HFF-Myc (cell line): Measurements from ENCODE around the gene NTM.
"Not testable (repeated sequence)": the region's sequence is repeated elsewhere in the genome, so short reads cannot be mapped to it uniquely, and the experiment has no call there.

Experiments used
- DNase-seq: peaks from one replicate; pipeline ENCODE4 v3.0.0-alpha.2; 2011; ENCODE audit warnings: low read depth; ENCODE audit errors: extremely low read depth
- H3K4me3 ChIP-seq: replicated peaks from 2 replicates; pipeline ENCODE4 v1.5.1; 2011; ENCODE audit warnings: low read depth, mild to moderate bottlenecking, control low read depth, low read length
- TF ChIP-seq, protein P1 (sequence below): IDR thresholded peaks from 2 replicates; pipeline ENCODE4 v1.5.1; 2012; ENCODE audit warnings: mild to moderate bottlenecking, low read depth, low read length, control low read depth; ENCODE audit errors: missing control alignments

Gene NTM

DNA sequence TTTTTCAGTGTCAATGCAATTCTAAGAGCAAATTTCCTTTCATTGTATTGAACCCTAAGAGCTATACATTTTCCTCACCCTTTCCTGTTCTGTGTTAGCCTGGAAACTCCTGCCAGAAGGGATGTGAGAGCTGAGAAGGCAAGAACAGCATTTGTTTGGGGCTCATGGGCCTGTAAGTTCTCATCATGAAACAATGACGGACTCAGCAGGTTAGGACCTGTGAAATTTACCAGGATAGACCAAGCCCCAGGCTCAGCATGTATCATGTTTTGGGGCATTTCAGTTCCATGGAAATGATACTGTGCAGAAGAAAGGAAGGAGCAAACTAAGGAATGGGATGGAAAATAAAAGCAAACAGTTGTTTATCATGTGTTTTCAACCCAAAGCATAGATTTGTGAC, 41.6 kb downstream of the NTM start:
- no peak overlapping the region for H3K4me3 ChIP-seq
- TF ChIP-seq, protein P1, sequence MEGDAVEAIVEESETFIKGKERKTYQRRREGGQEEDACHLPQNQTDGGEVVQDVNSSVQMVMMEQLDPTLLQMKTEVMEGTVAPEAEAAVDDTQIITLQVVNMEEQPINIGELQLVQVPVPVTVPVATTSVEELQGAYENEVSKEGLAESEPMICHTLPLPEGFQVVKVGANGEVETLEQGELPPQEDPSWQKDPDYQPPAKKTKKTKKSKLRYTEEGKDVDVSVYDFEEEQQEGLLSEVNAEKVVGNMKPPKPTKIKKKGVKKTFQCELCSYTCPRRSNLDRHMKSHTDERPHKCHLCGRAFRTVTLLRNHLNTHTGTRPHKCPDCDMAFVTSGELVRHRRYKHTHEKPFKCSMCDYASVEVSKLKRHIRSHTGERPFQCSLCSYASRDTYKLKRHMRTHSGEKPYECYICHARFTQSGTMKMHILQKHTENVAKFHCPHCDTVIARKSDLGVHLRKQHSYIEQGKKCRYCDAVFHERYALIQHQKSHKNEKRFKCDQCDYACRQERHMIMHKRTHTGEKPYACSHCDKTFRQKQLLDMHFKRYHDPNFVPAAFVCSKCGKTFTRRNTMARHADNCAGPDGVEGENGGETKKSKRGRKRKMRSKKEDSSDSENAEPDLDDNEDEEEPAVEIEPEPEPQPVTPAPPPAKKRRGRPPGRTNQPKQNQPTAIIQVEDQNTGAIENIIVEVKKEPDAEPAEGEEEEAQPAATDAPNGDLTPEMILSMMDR, result no peak

DNA sequence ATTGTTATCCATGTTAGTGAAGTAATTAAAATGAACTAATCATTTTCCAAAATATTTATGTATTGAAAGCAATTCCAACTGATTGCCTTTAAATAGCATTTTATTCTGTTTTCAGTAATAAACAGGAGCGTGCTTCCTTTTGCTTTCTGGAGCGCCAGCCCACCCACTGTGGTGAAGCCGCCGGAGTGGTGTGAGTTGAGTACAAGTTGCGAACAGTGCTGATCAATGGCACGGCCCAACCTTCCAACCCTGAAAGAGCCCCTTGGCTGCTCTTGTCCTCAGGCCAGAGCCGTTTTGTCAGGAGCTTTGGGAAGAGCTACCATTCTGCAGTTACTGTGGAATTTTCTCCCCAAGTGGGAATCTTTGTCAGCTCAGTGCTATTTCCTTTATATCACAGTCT, 42.8 kb downstream of the NTM start:
- TF ChIP-seq, protein P1, result no peak
- no peak for DNase-seq
- H3K4me3 ChIP-seq, result no peak overlapping the region

More for the DNA sequence above, 41.6 kb downstream of the NTM start:
- DNase-seq, result no peak

DNA sequence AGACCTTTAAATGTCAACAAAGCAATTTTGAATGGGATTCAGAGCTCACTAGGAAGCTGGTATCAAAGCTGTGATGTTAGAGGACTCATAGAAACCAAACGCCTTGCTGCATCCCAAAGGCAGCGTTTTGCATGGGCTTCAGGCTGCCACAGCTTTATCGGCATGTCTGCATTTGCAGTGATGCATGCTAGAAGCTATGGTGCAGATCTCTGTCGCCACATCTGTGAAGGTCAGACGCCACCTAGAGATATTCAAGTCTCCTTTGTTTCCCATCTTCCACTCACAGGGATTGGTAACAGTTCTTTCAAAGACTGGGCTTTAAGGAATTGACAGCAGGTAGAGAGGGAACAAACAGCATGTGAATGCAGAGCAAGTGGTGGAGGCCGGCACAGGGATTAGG, 47.8 kb downstream of the NTM start:
- TF ChIP-seq, protein P1, result no peak
- DNase-seq, result no peak
- no peak overlapping the region for H3K4me3 ChIP-seq

DNA sequence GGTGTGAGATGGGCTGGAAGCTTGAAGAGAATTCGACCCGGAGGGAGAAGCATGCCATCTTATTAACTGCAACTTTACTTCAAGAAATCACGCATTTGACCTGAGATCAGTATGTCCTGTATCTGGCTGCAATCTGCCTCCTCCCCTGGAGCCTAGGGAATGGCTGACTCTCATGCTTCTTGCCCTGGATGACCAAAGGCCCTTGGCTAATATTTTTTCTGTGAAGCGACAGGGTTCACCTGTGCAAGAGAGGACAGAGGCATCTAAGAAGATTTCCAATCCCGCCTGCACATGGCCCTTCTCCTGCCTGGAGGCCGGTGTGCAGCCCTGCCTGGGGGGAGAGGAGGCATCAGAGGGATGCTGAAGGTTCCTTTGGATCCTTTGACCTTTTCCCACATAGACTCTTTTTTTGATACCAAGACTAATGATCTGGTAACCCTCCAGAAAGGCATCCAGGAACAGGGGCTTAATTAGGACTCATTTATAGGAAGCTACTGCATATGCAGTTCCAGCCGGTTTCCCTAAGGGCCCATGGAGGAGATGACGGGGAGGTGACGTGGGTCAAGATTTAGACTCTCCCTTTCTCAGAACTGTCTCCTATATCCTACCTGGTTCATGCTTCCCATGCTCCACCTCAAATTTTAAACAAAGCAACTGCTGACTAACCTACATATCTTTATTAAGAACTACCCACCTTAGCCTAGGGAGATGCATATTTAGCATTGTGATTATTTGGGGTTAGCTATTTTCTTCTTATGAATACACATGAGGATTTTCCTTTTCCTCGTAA, 50.8 kb downstream of the NTM start:
- TF ChIP-seq, protein P1, result no peak
- no peak for DNase-seq
- H3K4me3 ChIP-seq, result no peak overlapping the region

DNA sequence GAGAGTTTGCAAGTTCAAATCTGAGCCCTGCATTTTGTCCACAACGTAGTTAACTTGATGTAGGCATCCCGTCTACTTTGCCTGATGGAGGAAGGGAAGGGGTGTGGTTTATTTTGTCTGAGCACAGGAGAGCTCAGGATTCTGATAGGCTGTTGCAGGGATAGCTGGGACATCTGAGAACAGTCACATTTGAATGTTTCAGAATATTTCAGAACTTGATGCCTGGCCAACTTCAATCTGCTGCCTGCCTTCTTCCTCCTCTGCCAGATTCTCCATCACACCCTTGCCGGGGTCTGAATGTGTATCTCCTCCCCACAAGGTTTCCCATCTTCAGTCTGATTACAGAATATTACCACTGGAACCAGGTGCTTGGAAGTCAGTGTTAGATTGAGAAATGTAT, 51.6 kb downstream of the NTM start:
- TF ChIP-seq, protein P1, result no peak
- H3K4me3 ChIP-seq, result no peak overlapping the region
- DNase-seq, result no peak

DNA sequence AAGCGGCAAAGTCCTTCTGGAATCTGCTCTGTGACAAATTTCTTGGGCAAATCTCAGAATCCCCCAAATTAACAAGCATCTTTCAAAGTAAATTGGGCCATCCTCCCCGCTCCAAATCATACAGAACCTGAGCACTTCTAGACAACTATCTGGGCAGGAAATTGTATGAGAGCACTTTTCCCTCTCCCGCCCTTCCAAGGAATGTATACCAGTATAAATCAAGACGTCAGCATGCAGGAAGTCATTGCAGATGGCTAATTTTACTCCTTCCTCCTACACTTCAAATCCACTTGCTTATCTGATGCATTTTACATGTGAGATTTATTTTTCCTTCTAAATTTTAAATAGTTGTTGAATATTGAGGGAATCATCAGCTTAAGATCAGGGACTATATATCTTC, 52.1 kb downstream of the NTM start:
- no peak for DNase-seq
- TF ChIP-seq, protein P1, result no peak
- H3K4me3 ChIP-seq, result no peak overlapping the region

DNA sequence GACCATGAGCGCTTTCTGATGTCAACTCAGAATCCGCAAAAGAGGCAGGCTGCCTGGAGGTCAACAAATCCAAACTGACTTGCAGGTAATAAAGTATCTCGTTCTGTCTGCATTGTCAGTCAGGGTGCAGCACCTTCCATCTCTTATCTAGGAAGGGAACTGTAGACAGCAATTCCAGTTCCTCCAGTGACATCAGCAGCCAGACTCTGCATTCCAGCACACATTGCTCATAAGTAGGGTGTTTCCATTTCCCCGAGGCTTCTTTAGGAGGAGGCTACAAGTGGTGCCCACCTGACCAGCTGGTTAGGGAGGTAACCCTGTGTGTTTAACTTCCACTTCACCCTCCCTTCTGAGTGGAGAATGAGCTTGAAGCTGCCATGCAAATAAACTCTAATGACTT, 53.3 kb downstream of the NTM start:
- TF ChIP-seq, protein P1, result no peak
- DNase-seq, result no peak

DNA sequence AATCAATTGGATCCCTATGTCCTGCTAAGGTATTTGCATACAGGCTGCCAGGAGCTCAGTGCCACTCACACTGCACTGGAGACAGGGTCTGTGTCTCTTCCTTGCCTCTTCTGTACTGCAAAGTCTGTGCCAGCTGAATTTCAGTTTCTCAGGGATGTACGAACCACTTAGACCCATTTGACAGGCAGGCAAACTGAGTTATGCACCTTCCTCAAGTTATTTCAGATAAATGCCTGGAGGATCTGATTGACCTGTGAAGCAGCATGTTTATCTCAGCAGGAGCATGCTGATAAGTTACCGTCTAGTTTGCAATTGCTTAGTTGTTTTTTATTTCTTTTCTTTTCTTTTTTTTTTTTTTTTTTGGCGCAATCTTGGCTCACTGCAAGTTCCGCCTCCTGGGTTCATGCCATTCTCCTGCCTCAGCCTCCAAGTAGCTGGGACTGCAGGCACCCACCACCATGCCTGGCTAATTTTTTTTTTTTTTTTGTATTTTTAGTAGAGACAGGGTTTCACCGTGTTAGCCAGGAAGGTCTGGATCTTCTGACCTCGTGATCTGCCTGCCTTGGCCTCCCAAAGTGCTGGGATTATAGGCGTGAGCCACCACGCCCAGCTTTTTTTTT, 54.0 kb downstream of the NTM start:
- DNase-seq, H3K4me3 ChIP-seq: not testable (repeated sequence)

More for the DNA sequence above, 53.3 kb downstream of the NTM start:
- no peak overlapping the region for H3K4me3 ChIP-seq
